DLD1 (cell line): ENCODE data around the gene FATE1.
"Not testable (repeated sequence)": the region's sequence is repeated elsewhere in the genome, so short reads cannot be mapped to it uniquely, and the experiment has no call there.

Source experiments
- in situ Hi-C: cut with HindIII; loops from 2 replicates; pipeline ENCODE4 v1.10.0; 2017; ENCODE audit warnings: low sequenced_read_pairs

The FATE1 gene

GRCh38 chrX:151715752-151716151 lies at the start of gene FATE1:
Gene FATE1 (plus strand): TSS chrX:151716035. CDS start chrX:151716120, 85 bp downstream.
- in situ Hi-C loops: no loop called here

- in situ Hi-C loops: no loop called here
Measured at GRCh38 chrX:151675121-151675746, 40.6 kb upstream of the FATE1 start.

GRCh38 chrX:151676196-151676595 lies 39.6 kb upstream of the FATE1 start:
- in situ Hi-C loops: no loop called here

GRCh38 chrX:151679798-151680402 lies 35.9 kb upstream of the FATE1 start:
- in situ Hi-C loops: no loop called here

GRCh38 chrX:151680805-151681204 lies 35.0 kb upstream of the FATE1 start:
- in situ Hi-C loops: no loop called here

DNA sequence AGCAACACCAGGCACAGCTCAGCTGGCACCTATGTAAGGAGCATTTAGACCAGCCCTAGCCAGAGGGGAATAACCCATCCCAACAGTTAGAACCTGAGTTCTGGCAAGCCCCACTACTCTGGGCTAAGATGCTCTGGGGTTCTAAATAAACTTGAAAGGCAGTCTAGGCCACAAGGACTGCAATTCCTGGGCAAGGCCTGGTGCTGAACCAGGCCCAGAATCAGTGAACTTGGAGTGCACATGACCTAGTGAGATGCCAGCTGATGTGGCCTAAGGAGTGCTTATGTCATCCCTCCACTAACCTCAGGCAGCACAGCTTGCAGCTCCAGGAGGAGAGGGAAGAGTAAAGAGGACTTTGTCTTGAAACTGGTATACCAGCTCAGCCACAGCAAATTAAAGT lies 28.2 kb upstream of the FATE1 start:
- in situ Hi-C loops: no loop called here

- in situ Hi-C loops: no loop called here
Measured at GRCh38 chrX:151688695-151689094, 27.1 kb upstream of the FATE1 start.

DNA sequence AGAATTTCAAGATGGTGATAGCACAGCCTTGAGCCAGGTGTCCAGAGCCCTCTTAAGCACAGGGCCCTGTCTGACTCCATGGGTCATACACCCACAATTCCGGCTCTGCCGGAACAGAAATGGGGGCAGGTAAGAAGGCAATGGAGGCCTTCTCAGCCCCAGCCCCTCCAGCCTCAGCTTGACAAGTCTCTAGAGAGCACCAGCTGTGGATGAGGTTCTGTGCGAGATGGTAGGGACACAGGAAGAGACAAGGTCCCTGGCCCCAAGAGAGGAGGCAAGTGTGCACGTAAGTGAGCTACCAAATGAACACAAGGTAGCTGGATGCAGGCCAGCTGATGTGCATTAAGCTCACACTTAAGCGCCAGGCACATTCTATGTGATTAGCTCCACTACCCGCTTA lies 23.0 kb upstream of the FATE1 start:
- in situ Hi-C loops: no loop called here

GRCh38 chrX:151694121-151694520 lies 21.7 kb upstream of the FATE1 start:
- in situ Hi-C loops: no loop called here

DNA sequence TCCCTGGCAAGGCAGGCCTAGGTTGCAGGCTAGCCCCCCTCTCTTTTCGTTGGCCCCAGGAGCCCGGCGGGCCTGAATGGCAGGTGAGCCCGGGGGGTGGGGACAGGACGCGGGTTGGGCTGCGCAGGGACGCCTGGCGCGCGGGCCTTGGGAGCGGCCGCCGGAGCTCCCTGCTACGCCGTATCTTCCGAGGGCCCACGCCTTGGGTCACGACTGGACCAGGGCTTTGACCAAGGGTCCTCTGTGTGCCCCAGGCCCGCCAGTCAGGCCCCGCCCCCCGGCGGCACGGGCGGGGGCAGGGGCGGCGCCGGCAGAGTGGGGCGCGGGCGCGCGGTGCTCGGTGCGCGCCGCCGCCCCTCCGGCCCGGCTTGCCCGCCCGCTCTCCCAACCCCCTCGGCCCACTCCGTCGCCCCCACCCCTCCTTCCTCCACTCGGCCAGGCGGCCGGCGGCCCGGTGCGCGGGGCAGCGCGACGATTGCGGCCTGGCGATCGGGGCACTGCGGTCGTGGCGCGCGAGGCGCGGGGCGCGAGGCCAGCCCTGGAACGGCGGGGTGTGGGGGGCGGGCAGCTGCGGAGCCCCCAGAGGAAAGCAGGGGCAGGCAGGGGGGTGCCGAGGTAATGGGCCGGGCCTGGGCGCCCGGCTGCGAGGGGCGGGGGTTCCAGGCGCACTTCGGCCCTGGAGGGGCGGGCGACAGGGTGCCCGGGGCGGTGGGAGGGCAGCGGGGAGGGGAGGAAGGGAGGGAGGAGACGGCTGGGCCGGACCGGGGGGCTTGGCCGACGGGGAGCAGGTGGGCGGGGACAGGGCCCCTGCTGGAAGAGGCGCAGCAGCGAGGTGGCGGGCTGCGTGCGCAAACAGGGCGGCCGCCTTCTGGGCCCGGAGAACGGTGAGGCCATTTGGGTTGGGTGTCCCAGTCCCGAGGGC lies 20.9 kb upstream of the FATE1 start, which contains the start of gene PRRG3:
PRRG3 (plus strand) TSS at position 798 of the 922 bp plus-strand sequence. CDS start 3,357 bp downstream, outside the sequence.
- in situ Hi-C loops: no loop called here

DNA sequence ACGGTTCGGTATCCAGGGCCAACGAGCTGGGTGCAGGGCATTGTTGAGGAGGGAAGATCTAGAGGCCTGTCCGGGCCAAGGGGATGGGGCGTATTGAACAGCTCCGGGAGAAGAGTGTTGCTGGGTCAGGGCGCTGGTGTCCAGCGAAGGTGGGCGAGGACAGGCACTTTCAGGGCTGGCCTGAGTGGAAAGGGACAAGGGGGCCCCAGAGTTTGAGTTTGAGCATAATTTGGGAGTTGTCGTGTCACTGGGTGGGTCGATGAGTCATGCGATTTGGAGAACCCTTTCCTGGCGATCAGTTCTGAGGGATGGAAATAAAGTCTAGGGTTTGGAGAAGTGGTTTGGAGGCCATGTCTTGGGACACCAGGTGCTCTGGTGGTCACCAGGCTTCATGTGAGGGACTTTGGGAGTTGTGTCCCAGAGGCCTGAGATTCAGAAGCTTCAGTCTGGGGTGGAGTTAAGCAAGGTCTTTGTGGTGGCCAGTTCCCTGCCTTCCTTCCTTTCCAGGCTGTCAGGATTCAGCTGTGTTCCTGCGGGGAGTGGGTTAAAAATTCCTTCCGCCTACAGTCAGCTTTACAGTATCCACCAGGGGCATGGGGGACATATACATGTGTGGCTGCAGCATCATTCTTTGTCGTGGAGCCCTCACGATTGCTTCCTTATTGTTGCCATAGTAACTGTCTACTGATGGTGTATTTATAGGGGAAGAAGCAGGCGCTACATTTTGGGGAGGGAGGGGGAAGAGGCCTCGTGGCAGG lies 20.1 kb upstream of the FATE1 start:
- in situ Hi-C loops: no loop called here

DNA sequence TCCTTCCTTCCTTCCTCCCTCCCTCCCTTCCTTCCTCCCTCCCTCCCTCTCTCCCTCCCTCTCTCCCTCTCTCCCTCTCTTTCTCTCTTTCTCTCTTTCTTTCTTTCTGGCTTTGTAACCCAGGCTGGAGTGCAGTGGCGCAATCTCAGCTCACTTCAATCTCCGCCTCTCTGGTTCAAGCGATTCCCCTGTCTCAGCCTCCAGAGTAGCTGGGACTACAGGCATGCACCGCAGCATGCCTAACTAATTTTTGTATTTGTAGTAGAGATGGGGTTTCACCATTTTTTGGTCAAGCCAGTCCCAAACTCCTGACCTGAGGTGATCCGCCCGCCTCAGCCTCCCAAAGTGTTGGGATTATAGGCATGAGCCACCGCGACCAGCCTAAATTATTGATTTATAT lies 18.8 kb upstream of the FATE1 start:
- in situ Hi-C loops: not testable (repeated sequence)

DNA sequence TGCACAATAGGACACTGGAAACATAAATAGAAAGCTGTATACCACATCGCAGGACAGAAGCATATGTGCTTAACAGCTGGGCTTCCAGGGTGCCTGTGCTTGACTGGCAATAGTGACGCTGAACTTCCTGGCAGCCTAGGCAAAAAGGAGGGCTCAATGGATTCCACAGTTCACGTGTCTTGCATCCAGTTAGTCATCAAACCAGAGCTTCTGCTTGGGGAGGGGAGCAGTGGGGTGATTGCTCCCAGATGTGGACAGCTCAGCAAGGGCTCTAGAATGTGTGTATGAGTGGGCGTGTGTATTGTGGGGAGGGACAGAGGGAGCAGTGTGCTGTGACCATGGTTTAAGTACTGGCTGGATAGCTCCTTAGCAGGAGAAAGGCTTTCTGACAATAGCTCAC lies 18.3 kb upstream of the FATE1 start:
- in situ Hi-C loops: no loop called here

DNA sequence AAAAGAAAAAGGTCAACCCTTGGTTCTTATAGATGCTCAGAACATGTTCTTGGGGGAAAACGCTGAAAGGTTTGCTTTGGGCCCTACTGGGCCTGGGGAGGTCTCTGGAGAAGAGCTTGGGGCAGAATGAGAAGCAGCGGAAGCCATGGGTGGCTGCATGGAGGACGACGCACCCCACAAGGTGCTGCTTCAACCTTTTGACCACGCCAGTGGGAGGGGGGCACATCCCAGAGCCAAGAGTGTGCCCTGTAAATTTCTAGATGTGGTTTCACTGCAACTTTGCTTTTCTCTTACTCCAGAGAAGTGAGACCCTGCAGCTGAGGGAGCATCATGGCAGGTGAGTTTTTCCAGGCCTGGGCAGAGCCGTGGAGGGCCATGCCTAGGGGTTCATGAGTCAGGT lies 17.4 kb upstream of the FATE1 start:
- in situ Hi-C loops: no loop called here

GRCh38 chrX:151699746-151700145 lies 16.1 kb upstream of the FATE1 start:
- in situ Hi-C loops: no loop called here

DNA sequence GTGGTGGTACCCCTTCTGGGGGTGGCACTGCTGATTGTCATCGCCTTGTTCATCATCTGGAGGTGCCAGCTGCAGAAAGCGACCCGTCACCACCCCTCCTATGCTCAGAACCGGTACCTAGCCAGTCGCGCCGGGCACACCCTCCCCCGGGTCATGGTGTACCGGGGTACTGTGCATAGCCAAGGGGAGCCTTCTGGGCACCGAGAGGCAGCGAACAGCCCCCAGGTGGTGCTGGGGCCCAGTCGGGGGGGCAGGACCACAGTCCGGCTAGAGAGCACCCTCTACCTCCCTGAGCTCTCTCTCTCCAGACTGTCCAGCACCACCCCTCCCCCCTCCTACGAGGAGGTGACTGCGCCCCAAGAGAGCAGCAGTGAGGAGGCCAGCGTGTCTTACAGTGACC lies 15.3 kb upstream of the FATE1 start:
- in situ Hi-C loops: no loop called here

DNA sequence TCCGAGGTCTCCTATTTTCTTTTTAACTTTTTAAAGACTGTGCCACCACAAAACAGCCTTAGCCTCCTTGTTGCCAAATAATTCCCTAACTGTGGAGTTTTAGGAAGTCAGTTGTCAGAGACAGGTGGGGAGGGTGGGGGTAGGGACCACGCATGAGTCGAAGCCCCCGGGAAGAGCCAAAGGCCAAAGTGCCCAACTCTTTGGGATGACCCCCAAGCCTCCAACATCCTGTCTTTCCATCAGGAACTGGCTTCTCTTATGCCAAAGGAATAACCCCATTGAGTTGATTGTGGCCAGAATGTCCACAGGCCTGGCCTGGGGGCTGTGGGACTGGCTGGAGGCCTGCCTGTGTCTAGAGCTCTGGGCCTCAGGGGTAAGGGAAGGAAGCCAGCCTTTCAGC lies 14.8 kb upstream of the FATE1 start:
- in situ Hi-C loops: no loop called here

DNA sequence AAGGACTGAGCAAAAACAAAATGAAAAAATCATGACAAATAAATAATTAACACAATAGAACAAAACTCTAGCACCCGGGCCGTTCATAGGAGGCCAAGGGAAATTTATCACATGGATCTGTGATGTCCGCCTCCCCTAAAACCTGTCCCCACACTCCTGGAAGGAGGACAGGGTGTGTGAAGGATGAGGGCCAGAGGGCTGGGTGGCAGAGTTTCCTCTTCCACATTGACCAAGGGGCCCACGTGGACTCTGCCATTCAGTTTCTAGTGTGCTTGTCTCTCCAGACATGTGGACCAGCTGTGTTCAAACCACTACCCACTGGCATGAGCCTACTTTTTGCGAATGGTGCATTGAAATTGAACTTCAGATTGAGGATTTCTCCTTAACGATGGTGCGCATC lies 14.3 kb upstream of the FATE1 start:
- in situ Hi-C loops: no loop called here

DNA sequence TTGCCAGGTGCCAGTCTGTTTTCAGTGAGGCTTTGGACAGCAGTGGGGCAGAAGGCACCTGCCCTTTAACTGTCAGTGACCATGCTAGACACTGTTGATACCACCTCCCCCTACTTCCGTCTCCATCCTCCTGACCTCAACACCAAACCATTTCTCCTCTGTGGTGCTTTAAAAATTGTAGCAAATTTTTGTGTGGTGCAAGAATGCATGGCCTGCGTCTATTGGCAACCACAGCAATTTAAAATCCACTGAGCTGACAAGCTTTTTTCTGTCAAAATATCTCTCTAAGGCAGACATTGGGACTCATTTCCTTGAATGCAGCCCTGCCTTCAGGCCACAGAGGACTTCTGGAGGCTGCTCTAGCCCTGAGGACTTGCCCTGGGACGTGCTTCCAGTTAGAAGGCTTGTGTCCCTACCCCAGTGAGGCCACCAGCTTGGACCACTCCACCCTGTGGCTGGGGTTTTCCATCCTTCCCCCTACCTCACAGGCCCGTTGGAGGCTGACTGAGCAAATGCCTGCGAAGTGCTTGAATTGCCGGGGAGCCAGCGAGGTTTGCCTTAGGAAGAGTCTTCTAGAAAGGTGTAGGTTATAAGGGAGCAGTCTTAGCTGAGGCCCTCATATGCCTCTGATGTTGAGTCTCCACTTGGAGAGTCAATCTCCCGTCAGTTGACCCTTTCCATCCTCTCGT lies 13.7 kb upstream of the FATE1 start:
- in situ Hi-C loops: no loop called here

DNA sequence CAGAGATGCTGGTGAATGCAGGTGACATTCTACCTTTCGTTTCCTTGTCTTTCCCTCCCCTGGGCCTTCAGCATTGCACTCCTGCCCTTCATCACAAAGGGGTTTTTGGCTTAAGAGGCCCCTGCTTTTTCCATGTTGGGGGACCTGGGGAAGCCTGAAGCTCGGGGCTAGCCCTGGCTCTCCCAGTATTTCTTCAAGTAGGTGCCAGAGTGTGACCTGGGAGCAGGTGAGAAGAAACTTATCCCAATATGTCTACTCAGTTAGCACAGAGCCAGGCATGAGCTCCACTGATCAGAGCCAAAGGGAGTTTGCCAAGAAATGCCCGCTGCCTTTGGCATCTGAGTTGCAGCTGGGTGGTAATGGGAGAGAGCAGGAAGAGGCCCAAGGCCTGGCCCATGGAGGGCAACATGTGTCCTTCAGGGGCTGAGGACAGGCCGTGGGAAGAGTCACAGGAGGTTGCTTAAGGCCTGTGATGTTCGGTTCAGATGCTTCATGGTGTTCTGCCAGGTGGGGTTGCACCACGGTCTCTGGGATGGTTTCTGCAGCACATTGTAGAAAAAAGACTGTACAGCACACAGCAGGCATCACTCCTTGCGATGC lies 13.0 kb upstream of the FATE1 start:
- in situ Hi-C loops: no loop called here
